NCI-H82 (cell line): ENCODE data around the gene PDGFRB.

ENCODE experiments used
- DNase-seq: peaks from one replicate; lab custom pipeline; 2025; lab: John Stamatoyannopoulos, UW

Gene PDGFRB

GRCh38 chr5:150181766-150182545, 26.3 kb upstream of the PDGFRB start:
- DNase-seq = no peak

GRCh38 chr5:150181027-150181426, 25.4 kb upstream of the PDGFRB start:
- DNase-seq = no peak

DNA sequence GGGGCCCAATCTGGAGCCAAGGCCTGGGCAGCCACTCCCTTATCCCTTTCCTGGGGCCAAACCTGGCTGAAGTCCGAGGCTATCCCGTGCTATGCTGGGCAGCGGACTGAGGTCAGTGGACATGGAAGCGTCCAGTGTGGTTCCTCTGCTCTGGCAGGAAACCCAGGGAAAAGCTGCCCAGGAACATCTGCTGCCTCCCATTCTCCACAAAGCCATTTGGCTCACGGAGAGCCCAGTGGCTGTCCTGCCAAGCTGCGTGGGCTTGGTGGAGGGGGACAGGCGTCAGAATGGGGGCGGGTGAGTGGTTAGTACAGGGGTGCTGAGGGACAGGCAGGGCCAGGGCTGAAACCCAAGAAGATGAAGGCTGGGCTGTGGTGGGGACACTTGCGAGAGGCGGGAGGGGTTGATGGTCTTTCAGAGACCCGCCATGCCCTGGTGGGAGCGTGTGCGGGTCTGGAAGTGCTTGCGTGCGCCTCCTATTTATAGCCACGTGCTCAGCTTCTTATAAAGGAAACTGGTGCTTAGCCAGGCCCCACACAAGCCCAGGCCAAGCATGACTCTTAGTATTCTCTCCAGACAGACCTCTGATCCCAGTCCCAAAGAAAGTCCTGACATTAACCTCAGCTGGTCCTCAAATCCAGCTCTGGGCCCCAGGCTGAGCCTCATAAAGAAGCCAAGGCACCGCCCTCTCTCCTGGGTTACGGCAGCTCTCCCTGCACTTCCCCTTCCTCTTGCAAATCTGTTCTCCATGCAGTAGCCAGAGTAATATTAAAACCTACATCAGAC, 24.8 kb upstream of the PDGFRB start:
- no peak for DNase-seq

DNA sequence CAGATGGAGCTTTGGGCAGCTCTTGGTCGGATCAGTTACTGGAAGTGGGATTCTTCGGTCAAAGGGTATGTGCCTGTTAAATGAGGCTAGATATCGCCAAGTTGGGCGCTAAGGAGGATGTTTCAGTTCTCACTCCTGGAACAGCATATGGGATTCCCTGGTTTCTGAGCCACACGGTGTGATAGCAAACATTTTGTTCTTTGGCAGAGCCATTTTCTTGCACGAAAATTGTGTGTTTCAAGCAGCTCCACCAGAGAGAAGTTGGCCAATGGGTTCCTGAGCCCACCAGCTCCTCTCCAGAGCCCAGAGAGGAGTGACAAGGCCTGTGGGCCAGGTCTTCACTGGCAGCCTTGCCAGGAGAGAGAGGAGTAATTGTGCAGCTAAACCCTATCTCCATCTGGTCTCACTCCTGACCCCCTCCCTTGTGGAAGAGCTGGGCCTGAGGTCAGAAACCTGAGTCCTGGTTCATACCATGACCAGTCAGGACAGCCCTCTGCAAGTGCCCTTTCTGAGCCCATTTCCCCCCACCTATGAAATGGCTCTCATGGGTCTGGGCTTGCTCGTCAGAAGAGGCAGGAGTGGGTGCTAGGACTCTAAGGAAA, 23.5 kb upstream of the PDGFRB start:
- DNase-seq = no peak

- DNase-seq = peak; percentile 58
These were observed 22.6 kb upstream of the PDGFRB start for GRCh38 chr5:150178262-150178661.

GRCh38 chr5:150177721-150178120, 22.1 kb upstream of the PDGFRB start:
- DNase-seq = no peak

GRCh38 chr5:150176745-150177477, 21.3 kb upstream of the PDGFRB start:
- no peak for DNase-seq

DNA sequence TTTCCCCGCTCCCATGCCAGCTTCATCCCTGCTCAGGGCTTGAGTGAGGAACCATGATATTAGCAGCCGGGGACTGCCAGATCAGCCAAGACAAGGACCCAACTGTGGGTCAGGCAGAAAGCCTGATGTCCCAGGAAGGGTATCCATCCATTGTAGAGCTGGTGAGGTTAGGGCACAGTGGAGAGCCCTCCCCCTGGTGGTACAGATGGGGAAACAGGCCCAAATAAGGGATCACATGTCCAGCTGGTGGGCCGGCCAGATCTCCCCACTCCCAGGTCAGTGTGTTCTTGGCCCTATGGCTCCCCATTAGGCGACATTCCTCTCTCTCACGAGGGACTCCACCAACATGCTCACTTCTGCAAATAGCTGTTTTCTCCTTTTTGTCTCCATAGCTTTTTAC, 19.9 kb upstream of the PDGFRB start:
- peak; percentile 52 for DNase-seq

DNA sequence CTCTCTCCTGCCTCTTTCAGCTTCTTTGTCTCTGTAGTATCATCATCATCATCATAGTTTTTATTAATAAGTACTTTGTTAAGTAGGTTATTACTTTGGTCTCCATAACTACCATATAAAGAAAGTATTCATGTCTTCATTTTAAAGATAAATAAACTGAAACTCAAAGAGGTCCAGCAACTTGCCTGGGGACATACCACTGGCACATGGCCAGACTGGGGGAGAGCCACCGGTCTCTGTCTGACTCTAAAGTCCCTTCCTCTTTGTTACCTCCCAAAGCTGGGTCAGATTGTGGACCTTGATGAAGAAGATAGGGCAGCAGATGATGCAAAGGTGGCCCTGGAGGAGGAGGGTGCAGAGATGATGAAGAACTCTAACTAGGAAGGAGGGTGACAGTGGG, 19.4 kb upstream of the PDGFRB start:
- no peak for DNase-seq

GRCh38 chr5:150174285-150174684, 18.6 kb upstream of the PDGFRB start:
- no peak for DNase-seq

GRCh38 chr5:150173161-150173560, 17.5 kb upstream of the PDGFRB start:
- no peak for DNase-seq

DNA sequence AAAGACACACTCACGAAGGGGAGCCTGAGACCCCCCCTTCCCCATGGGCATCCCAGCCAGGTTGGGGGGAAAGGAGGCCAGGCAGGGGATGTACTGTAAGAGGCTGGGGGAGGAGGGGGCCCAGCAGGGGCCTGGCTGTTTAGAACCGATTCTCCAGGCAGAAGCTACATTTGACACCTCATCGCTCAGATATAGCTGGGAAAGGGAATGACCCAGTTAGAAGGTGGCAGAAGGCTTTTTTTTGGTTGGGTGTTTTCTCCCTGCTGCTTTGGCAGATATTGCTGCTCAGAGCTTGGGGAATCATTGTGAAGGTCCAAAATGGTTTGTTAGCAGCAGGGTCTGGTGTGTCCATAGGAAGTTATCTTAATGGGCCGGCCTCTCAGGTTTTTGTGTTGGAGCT, 16.9 kb upstream of the PDGFRB start:
- DNase-seq = no peak

DNA sequence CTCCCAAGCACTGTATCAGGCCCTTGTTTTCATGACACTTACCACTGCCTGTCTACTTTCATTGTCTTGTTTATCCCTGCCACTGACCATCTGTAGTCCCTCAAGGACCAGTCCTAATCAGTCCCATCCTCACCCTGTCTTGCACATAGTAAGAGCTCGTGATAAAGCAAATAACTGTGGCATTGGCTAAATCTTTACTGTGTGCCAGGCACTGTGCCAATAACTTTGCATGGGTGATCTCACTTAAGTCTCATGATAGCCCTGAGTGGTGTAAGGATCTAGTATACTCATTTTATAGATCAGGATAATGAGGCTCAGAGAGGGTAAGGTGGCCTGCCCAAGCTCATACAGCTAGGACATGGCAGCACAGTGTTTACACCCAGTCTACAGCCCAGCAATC, 16.5 kb upstream of the PDGFRB start:
- DNase-seq = no peak

DNA sequence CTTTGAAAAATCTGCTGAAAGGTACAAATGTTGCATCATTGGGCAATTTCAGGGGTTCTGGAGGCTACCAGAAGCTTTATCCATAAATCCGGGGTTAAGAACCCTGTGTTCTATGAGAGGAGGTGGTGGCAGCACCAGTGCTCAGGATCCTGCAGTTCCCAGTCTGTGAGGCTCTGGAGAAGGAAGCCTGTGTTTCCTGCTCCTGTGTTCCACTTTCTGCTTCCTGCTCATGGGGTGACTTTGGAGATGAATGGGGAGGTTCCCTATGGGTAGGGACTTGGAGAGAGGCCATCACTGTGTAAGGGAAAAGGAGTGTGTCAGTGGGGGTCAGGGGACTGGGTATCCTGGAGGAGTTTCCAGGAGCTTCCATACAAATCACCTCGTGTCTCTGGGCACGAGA, 13.2 kb upstream of the PDGFRB start:
- DNase-seq = no peak

DNA sequence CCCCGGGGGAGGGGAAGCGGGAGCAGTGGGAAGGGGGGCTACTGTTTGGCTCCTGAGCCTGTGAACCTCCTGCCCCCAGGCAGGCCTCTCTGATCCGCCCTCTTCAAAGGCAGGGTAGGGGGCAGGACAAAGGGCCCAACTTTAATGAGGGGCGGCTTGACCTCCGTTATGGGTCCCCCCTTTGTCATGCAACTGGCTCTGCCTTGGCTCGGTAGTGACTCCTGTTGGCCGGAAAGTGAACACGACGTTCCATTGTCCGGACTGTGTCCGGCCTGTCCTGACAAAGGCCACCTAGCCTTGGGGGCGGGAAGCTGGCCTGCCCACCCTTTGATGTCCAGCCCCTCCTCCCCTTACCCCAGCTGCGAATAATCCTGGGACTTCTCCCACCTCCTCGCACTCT, 12.3 kb upstream of the PDGFRB start:
- DNase-seq = no peak

DNA sequence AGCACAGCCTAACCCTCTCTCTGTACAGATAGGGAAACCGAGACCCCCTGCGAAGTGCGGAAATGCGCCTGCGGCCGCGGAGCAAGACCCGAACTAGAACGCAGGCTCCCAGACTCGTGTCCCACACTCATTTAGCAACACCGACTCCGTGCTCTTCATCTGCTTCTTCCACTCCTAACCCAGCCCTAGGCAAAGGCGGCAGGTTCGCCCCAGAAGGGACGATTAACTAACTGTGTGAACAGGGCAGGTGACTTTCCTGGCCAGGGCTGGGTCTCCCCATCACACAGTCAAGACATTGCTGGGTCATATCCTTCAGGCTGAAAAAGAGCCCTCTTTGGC, 11.8 kb upstream of the PDGFRB start:
- DNase-seq = no peak

DNA sequence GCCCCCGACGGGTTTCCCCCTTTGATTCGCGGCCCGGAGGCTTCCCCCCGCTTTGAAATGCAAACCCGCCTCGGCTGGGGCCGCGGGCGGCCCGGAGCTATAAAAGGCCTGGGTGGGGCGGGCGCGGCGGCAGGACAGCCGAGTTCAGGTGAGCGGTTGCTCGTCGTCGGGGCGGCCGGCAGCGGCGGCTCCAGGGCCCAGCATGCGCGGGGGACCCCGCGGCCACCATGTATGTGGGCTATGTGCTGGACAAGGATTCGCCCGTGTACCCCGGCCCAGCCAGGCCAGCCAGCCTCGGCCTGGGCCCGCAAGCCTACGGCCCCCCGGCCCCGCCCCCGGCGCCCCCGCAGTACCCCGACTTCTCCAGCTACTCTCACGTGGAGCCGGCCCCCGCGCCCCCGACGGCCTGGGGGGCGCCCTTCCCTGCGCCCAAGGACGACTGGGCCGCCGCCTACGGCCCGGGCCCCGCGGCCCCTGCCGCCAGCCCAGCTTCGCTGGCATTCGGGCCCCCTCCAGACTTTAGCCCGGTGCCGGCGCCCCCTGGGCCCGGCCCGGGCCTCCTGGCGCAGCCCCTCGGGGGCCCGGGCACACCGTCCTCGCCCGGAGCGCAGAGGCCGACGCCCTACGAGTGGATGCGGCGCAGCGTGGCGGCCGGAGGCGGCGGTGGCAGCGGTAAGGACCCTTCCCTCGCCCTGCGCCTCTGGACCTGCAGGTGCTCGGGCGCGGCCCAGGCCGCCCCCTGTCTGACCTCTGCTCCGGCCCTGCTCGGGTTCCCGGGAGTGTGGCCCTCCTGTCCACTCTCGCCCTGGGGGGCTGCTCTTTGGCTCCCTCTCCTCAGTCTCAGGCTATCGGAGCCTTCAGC, 11.2 kb upstream of the PDGFRB start, which contains the start of gene CDX1:
TSS of gene CDX1 (plus strand) at position 129 of the 862 bp plus-strand sequence. CDS start at position 228, 99 bp downstream.
- DNase-seq = no peak

- peak; percentile 11 for DNase-seq
These were observed 10.5 kb upstream of the PDGFRB start for GRCh38 chr5:150166037-150166649.

GRCh38 chr5:150164211-150164980, 8.8 kb upstream of the PDGFRB start:
- no peak for DNase-seq

- peak; percentile 32 for DNase-seq
These were observed 8.0 kb upstream of the PDGFRB start for GRCh38 chr5:150163547-150164059.
